Suprapubic skin (tissue), 4 donors: ENCODE results near the gene MSH6.

Source experiments
- CTCF ChIP-seq, 2 donors: fragments of 200-600 bp in 1 of 2; fragments of 450-650 bp in 1 of 2; sonication (generic) in 1 of 2; IDR thresholded peaks; one replicate each; pipeline ENCODE4 v1.5.1; 2016 to 2019; ENCODE audit warnings: antibody characterized with exemption in 2 of 2, mild to moderate bottlenecking in 1 of 2, moderate library complexity in 1 of 2
- POLR2A ChIP-seq, 2 donors: fragments of 450-650 bp; IDR thresholded peaks; one replicate each; pipeline ENCODE4 v1.6.1; 2017; ENCODE audit warnings: antibody characterized with exemption in 2 of 2, mild to moderate bottlenecking in 2 of 2, moderate library complexity in 2 of 2
- POLR2AphosphoS5 ChIP-seq, 3 donors: sonication (generic); formaldehyde crosslinking; IDR thresholded peaks; one replicate each; pipeline ENCODE4 v1.6.1; 2017; ENCODE audit warnings: antibody characterized with exemption in 3 of 3

DNA sequence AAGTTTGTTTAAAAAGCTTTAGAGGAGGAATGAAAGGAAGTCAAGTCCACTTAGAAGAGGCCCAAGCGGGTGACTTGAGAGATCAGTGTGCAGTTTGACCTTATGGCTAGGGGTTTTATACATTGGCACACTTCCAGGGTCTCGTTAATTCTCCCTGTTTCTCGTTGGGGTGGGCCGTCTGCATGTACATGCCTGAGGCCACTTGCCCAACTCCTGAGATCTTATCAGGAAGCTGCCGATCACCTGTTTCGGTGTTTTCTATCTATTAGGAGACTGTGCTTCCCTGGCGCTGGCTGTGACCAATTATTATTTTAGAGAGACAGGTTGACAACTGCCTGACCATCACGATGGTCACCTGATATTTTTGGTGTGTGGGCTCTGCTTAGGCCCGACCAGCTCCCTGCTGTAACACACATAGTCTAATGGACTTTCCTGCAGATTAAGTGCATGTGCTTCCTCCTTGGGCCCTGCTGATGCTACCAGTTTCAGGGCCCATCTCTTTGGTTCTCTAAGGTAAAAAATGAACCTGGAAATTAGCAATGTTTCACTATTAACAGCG, 31.0 kb upstream of the MSH6 start:
- TF ChIP-seq CTCF (IDR thresholded peaks at IDR 0.05) (no peak), POLR2AphosphoS5 (IDR thresholded peaks at IDR 0.05) (no peak), POLR2A (IDR thresholded peaks at IDR 0.05) (no peak)
